Endothelial cell of hepatic sinusoid (primary cell): ENCODE results near the gene NDOR1.
"Not testable (repeated sequence)": the region's sequence is repeated elsewhere in the genome, so short reads cannot be mapped to it uniquely, and the experiment has no call there.

ENCODE experiments used
- in situ Hi-C: cut with HindIII; loops from 2 replicates; pipeline ENCODE4 v1.10.0; 2017; ENCODE audit warnings: low sequenced_read_pairs

The NDOR1 gene

GRCh38 chr9:137253717-137254623 lies 48.5 kb downstream of the NDOR1 start:
- in situ Hi-C loops = no loop called here

- in situ Hi-C loops = no loop called here
Measured at GRCh38 chr9:137254624-137255447, 49.3 kb downstream of the NDOR1 start, which contains the start of gene NELFB. NELFB (plus strand) TSS chr9:137255327.

- in situ Hi-C loops = no loop called here
Measured at GRCh38 chr9:137255448-137256114, 50.1 kb downstream of the NDOR1 start.

GRCh38 chr9:137256362-137256761 lies 50.9 kb downstream of the NDOR1 start:
- in situ Hi-C loops = no loop called here

GRCh38 chr9:137256856-137257255 lies 51.4 kb downstream of the NDOR1 start:
- in situ Hi-C loops = no loop called here

GRCh38 chr9:137262173-137262908 lies 56.8 kb downstream of the NDOR1 start:
- in situ Hi-C loops = not testable (repeated sequence)

GRCh38 chr9:137262909-137263285 lies 57.4 kb downstream of the NDOR1 start:
- in situ Hi-C loops = no loop called here

- in situ Hi-C loops = no loop called here
Measured at GRCh38 chr9:137263506-137263905, 58.0 kb downstream of the NDOR1 start.

GRCh38 chr9:137264067-137264466 lies 58.6 kb downstream of the NDOR1 start:
- in situ Hi-C loops = no loop called here

- in situ Hi-C loops = loop anchor here (5.0 kb wide), 1 partner anchor 93 kb away; the partner anchor contains the start of genes LRRC26 and TMEM210
Measured at GRCh38 chr9:137265496-137266161, 60.1 kb downstream of the NDOR1 start.

GRCh38 chr9:137266162-137266527 lies 60.6 kb downstream of the NDOR1 start:
- in situ Hi-C loops = loop anchor here (5.0 kb wide), 1 partner anchor 94 kb away; the partner anchor contains the start of genes LRRC26 and TMEM210
